GM19351 (cell line): ENCODE measurements around the gene TIMM13.
"Not testable (repeated sequence)": the region's sequence is repeated elsewhere in the genome, so short reads cannot be mapped to it uniquely, and the experiment has no call there.

ENCODE experiments used
- ATAC-seq: cut with Tn5 transposase; IDR thresholded peaks from one replicate; pipeline ENCODE4 v1.9.1; 2021; ENCODE audit warnings: mild to moderate bottlenecking, moderate library complexity; ENCODE audit not compliant: unreplicated experiment

The TIMM13 gene

GRCh38 chr19:2416321-2417097 is 10.9 kb downstream of the TIMM13 start:
- no peak for ATAC-seq

GRCh38 chr19:2415973-2416319 is 11.4 kb downstream of the TIMM13 start:
- ATAC-seq, result no peak

DNA sequence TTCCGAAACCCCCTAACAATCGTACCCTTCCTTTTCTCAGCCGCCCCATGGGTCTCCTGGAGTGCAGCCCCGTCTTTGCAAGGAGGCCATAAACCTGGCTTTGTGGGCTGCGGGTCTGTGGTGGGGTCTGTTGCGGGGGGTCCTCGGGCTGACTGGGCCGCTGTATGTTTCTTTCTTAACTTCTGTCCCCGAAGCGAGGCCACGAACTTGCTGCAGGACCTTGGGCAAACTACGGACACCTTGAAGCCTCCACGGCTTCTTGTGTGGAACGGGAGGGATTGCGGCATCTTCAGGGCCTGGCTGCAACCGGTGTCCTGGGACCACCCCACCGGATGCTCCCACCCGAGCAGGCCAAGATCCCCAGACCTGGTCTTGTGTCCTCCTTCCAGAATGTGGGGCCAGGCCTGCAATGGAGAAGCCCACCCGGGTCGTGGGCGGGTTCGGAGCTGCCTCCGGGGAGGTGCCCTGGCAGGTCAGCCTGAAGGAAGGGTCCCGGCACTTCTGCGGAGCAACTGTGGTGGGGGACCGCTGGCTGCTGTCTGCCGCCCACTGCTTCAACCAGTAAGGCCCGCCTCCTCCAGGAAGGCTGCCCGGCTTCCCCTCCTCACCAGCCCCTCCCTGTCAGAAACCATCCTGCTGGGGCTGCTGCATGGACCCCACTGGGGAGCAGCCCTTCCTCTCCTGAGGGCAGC is 12.0 kb downstream of the TIMM13 start:
- no peak for ATAC-seq

DNA sequence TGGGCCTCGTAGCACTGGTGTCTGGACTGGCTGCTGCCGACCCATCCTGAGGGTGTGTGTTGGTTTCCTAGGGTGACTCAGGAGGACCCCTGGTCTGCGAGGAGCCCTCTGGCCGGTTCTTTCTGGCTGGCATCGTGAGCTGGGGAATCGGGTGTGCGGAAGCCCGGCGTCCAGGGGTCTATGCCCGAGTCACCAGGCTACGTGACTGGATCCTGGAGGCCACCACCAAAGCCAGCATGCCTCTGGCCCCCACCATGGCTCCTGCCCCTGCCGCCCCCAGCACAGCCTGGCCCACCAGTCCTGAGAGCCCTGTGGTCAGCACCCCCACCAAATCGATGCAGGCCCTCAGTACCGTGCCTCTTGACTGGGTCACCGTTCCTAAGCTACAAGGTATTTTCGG is 13.8 kb downstream of the TIMM13 start:
- ATAC-seq, result no peak

GRCh38 chr19:2413159-2413558 is 14.2 kb downstream of the TIMM13 start:
- ATAC-seq, result no peak

DNA sequence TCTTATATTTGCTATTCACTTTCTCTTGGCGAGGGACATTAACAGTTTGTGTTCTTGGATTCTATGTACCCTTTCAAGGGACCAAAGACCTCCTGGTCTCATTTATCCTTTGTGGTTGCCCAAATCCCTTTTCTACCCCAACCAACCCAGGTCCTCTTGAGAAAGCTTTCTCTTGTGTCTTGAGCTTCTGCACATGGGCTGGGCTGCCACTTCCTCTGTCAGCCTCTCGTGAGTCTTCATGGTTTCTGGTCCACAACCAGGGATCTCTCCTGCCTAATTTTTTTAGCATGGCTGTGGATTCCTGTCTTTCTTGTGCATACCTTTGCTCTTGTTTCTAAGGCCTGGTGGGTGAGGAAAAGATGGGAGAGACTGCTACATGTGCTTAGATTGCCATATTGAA is 14.9 kb downstream of the TIMM13 start:
- no peak for ATAC-seq

GRCh38 chr19:2411709-2412108 is 15.7 kb downstream of the TIMM13 start:
- ATAC-seq, result no peak

DNA sequence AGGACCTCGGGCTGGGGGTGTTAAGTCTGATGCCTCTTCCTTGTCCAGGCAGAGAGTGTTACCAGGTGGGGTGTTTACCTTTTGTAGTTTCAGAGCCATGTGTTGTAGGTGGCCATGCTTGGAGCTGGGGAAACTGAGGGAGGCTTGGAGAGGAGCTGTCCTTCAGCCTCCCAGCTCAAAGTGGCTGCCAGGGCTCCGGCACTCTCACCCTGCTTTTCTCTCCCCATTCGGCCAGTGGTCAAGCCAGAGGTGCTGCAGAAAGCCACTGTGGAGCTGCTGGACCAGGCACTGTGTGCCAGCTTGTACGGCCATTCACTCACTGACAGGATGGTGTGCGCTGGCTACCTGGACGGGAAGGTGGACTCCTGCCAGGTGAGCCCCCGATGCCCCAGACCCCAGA is 17.4 kb downstream of the TIMM13 start:
- no peak for ATAC-seq

DNA sequence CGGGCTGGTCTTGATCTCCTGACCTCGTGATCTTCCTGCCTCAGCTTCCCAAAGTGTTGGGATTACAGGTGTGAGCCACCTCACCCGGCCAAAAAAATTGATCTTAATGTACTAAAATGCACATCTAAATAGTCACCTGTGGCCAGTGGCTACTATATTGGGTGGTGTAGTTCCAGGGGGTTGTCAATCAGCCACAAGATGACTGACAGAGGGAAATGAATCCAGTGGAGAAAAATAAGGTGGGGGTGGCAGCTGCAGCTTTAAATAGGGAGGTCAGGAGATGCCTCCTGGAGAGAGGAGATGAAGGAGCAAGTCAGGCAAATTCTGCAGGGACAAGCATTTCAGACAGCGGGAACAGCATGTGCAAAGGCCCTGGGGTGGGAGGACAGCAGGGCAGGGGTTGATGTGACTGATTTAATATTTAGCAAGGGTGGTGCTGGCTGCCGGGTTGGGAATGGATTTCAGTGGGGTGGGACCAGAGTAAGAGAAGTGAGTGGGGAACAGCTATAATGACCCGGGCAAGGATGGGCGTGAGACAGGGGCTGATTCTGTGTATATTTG is 18.0 kb downstream of the TIMM13 start:
- ATAC-seq, result no peak

GRCh38 chr19:2408247-2408646 is 19.1 kb downstream of the TIMM13 start:
- ATAC-seq, result no peak

DNA sequence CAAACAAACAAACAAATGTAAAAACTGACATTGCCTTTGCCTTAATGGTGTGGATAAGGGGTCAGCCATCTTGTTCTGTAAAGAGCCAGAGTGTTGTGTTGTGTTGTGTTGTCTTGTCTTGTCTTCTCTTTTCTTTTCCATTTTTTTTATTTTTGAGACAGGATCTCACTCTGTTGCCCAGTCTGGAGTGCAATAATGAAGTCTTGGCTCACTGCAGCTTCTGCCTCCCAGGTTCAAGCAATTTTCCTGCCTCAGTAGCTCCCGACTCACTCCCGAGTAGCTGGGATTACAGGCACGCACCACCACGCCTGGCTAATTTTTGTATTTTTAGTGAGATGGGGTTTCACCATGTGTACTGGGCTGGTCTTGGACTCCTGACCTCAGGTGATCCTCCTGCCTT is 27.8 kb downstream of the TIMM13 start:
- ATAC-seq, result no peak

- ATAC-seq, result no peak
Measured at GRCh38 chr19:2398735-2399305, 28.6 kb downstream of the TIMM13 start.

- not testable (repeated sequence) for ATAC-seq
Measured at GRCh38 chr19:2397173-2397572, 30.2 kb downstream of the TIMM13 start.

DNA sequence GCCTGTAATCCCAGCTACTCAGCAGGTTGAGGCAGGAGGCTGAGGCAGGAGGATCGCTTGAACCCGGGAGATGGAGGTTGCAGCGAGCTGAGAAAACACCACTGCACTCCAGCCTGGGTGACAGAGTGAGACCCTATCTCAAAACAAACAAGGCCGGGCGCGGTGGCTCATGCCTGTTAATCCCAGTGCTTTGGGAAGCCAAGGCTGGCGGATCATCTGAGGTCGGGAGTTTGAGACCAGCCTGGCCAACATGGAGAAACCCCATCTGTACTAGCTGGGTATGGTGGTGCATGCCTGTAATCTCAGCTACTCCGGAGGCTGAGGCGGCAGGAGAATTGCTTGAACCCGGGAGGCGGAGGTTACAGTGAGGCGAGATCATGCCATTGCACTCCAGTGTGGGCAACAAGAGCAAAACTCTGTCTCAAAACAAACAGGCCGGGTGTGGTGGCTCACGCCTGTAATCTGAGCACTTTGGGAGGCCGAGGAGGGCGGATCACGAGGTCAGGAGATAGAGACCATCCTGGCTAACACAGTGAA is 32.0 kb downstream of the TIMM13 start:
- not testable (repeated sequence) for ATAC-seq

DNA sequence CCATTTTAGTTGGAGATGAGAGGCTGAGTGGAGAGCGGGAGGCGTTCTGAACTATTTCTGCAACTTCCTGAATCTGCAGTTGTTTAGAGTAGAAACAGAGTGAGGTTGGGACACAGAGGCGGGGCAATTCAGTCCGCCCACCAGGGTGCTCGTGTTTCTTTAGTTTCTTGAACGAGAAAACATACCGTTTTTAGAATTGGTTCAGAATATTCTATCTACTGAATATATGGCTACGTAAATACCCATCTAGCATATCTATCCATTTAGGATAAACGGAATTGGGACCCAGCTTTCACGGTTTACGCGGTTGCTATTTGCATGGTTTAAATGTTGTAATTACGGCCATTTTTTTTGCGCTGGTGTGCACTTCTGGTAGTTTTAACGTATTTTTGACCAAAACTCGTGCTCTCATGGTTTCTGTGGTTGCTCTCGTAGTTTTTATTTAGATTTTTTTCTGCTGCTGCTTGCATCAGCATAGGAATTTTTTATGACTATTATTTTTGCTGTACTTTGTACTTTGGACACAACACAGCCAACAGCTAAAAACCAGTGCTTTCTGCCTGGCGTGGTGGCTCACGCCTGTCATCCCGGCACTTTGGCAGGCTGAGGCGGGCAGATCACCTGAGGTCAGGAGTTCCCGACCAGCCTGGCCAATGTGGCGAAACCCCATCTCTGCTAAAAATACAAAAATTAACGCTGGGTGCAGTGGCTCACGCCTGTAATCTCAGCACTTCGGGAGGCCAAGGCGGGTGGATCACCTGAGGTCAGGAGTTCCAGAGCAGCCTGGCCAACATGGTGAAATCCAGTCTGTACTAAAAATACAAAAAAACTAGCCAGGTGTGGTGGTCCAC is 32.7 kb downstream of the TIMM13 start:
- ATAC-seq, result no peak

- ATAC-seq, result no peak
Measured at GRCh38 chr19:2394054-2394441, 33.3 kb downstream of the TIMM13 start.

DNA sequence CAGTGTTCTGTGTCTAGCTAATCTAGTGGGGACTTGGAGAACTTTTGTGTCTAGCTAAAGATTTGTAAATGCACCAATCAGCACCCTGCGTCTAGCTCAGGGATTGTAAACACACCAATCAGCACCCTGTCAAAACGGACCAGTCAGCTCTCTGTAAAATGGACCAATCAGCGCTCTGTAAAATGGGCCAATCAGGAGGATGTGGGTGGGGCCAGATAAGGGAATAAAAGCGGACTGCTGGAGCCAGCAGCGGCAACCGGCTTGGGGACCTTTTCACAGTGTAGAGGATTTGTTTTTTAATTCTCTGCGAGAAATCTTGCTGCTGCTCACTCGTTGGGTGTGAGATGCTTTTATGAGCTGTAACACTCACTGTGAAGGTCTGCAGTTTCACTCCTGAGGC is 34.5 kb downstream of the TIMM13 start:
- not testable (repeated sequence) for ATAC-seq

GRCh38 chr19:2392366-2392765 is 35.0 kb downstream of the TIMM13 start:
- no peak for ATAC-seq

GRCh38 chr19:2391118-2391725 is 36.2 kb downstream of the TIMM13 start:
- no peak for ATAC-seq

GRCh38 chr19:2389594-2389993 is 37.8 kb downstream of the TIMM13 start:
- ATAC-seq, result no peak
